IPS-11a (cell line): ENCODE results near the gene PTAR1.

Source experiments
- H3K4me3 ChIP-seq: one replicate; pipeline ENCODE4 v1.5.1; 2013; ENCODE audit warnings: low read depth, low read length, control low read depth

The PTAR1 gene

DNA sequence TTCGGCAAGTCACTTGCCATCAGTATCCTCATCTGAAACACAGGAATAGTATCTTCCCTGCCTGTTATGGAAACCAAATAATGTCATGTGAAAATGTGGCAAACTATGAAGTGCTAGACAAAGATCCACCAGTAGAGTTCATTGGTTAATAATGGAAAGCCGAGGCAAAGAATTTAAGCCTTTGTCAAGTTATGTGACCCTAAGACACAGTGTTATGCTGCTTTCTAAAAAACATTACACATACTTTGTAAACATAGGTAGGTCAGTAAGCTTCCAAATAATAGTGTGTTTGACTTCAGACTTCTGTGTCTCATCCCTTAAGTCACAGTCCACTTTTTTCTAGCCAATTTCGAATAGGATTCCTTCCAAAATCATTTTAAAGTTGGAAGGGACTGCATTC, 6.0 kb downstream of the PTAR1 start:
- no peak overlapping the region for H3K4me3 ChIP-seq

DNA sequence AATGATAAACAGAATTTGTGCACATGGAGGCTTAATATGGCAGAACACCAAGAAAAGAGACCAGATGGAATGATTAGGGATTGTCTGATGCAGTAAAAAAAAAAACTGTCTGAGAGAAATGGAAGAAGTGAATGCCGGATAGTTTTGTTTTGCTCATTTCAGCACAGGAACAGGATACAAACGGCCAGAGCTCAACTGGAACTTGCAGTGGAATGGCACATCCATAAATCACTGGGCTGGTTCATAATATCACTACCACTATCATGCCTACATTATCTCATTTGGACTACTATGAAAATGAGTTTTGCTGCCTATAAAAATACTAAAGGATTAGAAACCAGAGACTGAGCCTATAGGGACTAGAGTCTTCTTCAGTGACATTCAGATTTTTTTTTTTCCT, 9.7 kb downstream of the PTAR1 start:
- H3K4me3 ChIP-seq = no peak overlapping the region

GRCh38 chr9:69748304-69748703, 11.5 kb downstream of the PTAR1 start:
- no peak overlapping the region for H3K4me3 ChIP-seq

GRCh38 chr9:69746859-69747560, 12.8 kb downstream of the PTAR1 start:
- H3K4me3 ChIP-seq = no peak overlapping the region

DNA sequence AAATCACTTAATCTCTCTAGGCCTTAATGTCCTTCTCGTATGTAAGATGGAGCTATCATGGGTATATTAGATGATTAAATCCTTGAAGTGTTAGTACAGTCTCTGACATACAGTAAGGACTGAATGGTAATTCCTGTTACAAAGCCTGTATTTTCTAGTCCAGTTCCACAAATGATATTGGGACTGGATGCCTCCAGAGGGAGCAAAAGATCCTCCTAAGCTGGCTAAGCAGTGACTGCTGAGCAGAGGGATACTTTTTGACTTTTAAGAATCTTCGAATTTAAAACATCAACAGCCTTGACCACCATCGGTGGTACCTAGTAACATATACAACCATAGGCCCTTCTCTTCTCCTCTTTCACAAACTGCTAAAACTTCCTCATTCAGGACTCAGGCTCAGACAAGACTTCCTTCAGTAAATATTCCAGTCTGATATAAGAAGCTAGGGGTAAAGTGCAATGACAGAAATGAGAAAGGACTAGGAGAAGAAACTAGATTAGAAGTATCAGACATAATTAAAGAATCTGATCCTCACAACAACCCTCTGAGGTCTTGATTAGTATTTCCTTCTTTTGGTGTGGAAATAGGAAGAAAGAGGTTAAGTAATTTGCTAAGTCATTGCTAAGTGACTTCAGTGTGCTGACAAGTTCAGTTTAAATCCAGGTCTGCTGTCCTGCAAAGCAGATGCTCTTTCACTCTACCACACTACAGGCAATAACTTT, 13.9 kb downstream of the PTAR1 start:
- H3K4me3 ChIP-seq = no peak overlapping the region

GRCh38 chr9:69744688-69745380, 15.0 kb downstream of the PTAR1 start:
- H3K4me3 ChIP-seq = no peak overlapping the region

- H3K4me3 ChIP-seq = no peak overlapping the region
Observed at GRCh38 chr9:69743930-69744329, 15.9 kb downstream of the PTAR1 start.

DNA sequence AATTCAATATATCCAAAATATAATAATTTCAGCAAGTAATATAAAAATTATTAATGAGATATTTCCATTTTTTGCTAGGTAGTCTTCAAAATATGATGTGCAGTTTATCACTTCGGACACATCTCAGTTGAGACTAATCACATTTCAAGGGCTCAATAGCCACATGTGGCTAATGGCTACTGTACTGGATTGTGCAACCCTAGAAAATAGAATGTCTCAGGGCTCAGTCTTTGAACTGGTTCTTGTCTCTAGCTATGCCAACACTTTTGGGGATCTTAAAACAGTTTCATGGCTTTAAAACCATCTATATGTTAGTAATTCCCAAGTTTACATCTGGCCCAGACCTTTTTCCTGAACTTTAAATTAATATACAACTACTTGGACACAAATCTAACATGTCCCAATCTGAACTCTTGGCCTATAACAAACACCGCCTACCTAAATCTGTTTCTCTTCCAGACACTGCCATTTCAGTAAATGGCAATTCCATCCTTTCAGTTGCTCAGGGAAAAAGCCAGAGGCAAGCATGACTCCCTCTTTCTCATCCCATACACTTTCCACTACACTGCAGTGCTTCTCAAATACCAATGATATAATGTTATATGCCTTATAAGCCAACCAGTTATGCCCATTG, 18.8 kb downstream of the PTAR1 start:
- no peak overlapping the region for H3K4me3 ChIP-seq

GRCh38 chr9:69731348-69731747, 28.5 kb downstream of the PTAR1 start:
- H3K4me3 ChIP-seq = no peak overlapping the region

GRCh38 chr9:69719983-69720382, 39.8 kb downstream of the PTAR1 start:
- no peak overlapping the region for H3K4me3 ChIP-seq

GRCh38 chr9:69719367-69719766, 40.4 kb downstream of the PTAR1 start:
- H3K4me3 ChIP-seq = no peak overlapping the region

DNA sequence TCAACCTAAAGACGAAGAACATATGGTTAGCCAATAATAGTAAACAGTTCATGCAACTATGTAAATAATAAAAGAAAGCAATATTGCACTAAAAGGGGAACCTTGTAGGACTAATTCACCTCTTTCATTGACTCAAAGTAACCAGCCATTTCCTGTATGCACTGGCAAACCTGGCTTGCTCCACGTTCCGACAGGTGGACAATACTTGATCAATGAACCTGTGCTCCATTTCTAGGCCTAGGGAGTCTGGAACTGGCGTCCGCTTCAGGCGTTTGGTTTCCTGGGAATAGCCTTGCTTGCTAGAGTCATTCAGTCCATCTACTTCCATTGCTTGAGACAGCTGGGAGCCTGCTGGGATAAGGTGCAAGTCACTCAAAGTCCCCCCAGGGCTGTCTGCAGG, 41.6 kb downstream of the PTAR1 start:
- no peak overlapping the region for H3K4me3 ChIP-seq

GRCh38 chr9:69715825-69716224, 44.0 kb downstream of the PTAR1 start:
- no peak overlapping the region for H3K4me3 ChIP-seq

DNA sequence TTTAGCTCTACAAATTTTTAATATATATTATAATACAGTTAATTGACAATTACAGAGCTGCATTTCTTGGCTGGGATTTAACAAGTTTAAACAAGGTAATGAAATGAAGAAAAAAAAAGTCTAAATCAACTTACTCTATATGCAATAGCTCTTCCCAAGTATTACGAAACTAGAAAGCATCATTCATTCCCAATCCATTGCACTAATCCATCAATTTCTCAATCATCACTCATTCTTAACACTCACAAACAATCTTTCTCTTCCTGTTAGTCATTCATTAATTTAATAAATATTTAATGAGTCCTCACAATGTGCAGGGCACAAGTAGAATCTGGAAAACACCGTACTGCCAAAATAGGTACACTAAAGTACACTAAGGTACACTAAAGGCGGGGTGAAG, 44.7 kb downstream of the PTAR1 start:
- no peak overlapping the region for H3K4me3 ChIP-seq

GRCh38 chr9:69697475-69697874, 62.3 kb downstream of the PTAR1 start:
- no peak overlapping the region for H3K4me3 ChIP-seq

DNA sequence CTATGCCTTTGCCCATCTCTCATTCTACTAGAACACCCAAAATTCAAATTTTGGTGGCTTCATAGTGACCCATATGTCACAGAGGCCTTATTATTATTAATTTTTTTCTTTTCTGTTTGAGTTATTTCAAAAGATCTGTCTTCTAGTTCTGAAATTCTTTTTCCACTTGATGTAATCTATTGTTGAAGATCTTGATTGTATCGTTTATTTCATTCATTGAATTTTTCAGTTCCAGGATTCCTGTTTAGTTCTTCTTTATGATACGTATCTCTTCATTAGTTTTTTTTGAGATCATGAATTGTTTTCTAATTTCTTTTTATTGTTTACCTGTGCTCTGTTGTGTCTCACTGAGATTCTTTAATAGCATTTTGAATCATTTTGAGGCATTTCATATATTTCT, 63.0 kb downstream of the PTAR1 start:
- H3K4me3 ChIP-seq = no peak overlapping the region

DNA sequence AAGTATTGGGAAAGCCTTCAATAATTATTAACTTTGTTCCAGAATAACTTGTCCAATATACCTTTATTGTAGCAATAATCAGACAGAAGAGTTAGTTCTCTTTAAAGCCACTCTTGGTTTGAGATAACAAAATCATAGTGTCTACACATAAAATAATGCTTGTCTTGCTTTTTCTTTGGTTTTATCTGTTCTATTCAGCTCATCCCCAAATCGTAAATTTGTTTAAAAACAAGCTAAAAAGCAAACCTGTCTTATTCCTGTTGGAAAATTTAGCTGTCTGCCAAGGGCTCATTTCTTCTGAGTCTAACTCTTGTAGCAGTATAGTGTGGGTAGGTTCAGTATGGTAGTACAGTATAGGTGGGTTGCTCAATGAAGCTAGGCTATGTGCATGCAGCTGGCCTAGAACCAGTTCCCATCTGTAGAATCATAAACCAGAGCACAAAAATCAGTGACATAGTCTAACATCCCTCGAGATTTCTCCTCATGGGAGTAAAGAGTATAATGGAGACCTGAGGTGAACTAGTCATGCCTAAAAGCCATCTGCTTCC, 69.7 kb downstream of the PTAR1 start:
- H3K4me3 ChIP-seq = no peak overlapping the region

DNA sequence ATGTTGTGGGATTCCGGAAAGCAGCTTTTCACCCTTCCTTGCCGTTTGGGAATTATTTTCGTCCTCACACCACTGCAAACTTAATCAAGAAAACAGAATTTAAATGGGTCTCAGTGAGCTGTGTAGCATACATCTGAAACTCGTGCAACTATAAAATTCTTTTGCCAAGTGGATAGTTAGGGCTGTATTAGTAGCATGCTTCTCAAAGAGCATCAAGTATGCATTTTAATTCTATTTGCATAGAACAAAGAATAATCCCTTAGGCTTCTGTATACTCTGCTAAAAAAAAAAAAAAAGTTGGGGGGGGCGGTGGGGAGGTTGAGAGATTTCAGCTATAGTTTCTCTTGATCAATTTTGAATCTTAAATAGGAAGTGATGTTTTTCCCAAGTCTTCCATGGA, 75.9 kb downstream of the PTAR1 start:
- no peak overlapping the region for H3K4me3 ChIP-seq

DNA sequence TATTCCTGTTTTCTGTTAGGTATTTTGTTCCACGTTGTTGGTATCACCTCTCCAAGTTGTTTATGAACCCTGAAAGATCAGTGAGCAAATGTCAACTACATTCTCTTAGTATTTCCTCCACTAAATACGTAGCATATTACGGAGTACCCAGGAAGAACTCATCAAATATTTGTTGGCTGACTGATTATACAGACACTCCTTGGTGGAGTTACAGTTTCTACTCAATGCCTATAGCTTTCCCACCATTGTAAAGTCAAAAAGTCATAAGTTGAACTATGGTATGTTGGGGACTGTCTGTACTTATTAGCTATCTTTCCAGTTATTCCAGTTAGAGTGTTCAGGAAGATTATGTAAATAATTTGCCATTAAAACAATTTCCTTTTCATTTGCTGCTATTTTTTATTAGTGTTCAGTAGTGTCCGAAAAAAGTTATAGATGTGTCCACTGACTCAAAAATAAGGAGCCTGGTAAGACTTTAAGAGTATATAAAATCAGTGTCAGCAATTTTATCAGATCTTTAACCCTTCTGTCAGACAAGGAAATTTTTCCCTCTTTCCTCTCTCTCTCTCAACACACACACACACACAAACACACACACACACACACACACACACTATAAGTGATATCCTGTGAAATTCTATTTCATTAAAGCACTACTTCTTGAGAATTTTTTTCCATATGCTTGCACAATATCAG, 80.8 kb downstream of the PTAR1 start:
- no peak overlapping the region for H3K4me3 ChIP-seq

DNA sequence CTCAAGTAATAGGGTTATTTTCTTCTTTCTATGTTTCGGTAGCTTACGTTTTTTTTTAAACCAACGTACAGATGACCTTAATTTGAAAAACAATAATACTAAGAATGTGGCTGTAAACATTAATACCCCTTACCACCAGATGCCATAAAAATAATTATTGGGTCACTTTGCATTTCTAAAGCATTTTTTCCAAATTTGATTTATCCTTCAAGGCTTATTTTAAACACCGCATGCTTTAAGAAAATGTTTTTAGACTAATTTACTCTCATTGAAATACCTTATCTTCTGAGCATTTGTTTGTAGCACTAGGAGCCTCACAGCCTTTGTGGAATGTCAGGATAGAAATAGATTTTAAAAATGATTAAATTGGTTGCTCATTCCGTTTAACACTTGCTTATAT, 81.9 kb downstream of the PTAR1 start:
- no peak overlapping the region for H3K4me3 ChIP-seq

GRCh38 chr9:69675563-69675962, 84.2 kb downstream of the PTAR1 start:
- no peak overlapping the region for H3K4me3 ChIP-seq
